Hepatocyte (in vitro differentiated cells): ENCODE data around the gene KMO. TPM values are rescaled to one million over a fixed set of nuclear protein-coding genes. Genes with fewer than 3 reads are reported as not detected.

ENCODE experiments used
- DNase-seq: peaks from one replicate; pipeline ENCODE4 v3.0.0-alpha.2; 2016; ENCODE audit warnings: low spot score
- H2AFZ ChIP-seq: fragments of 200-600 bp; sonication (generic); 2 replicates; pipeline ENCODE4 v1.6.0; 2016; ENCODE audit warnings: antibody characterized with exemption, mild to moderate bottlenecking
- H3K27ac ChIP-seq: fragments of 200-600 bp; sonication (generic); 2 replicates; pipeline ENCODE4 v1.5.1; 2016; ENCODE audit warnings: mild to moderate bottlenecking
- H3K27me3 ChIP-seq: fragments of 200-600 bp; sonication (generic); 2 replicates; pipeline ENCODE4 v1.6.1; 2016
- H3K36me3 ChIP-seq: fragments of 200-600 bp; sonication (generic); replicated peaks from 2 replicates; pipeline ENCODE4 v1.5.1; 2016; ENCODE audit warnings: low read depth; ENCODE audit not compliant: insufficient read depth
- H3K4me1 ChIP-seq: fragments of 200-600 bp; sonication (generic); 2 replicates; pipeline ENCODE4 v1.5.1; 2016; ENCODE audit warnings: mild to moderate bottlenecking, moderate library complexity; ENCODE audit not compliant: insufficient read depth
- H3K4me2 ChIP-seq: fragments of 200-600 bp; sonication (generic); 2 replicates; pipeline ENCODE4 v1.6.0; 2016
- H3K4me3 ChIP-seq: fragments of 200-600 bp; sonication (generic); 2 replicates; pipeline ENCODE4 v1.5.1; 2016; ENCODE audit warnings: mild to moderate bottlenecking
- H3K79me2 ChIP-seq: fragments of 200-600 bp; sonication (generic); 2 replicates; pipeline ENCODE4 v1.6.0; 2017; ENCODE audit warnings: mild to moderate bottlenecking
- H3K9me2 ChIP-seq: fragments of 200-600 bp; sonication (generic); replicated peaks from 2 replicates; pipeline ENCODE4 v1.6.0; 2017; ENCODE audit warnings: mild to moderate bottlenecking; ENCODE audit not compliant: insufficient read depth
- H3K9me3 ChIP-seq: fragments of 200-600 bp; sonication (generic); 2 replicates; pipeline ENCODE4 v1.5.1; 2016; ENCODE audit warnings: low read depth, mild to moderate bottlenecking
- H4K20me1 ChIP-seq: fragments of 200-600 bp; sonication (generic); 2 replicates; pipeline ENCODE4 v1.6.0; 2016; ENCODE audit warnings: mild to moderate bottlenecking; ENCODE audit not compliant: insufficient read depth, poor library complexity, severe bottlenecking
- EZH2 ChIP-seq: fragments of 200-600 bp; sonication (generic); IDR thresholded peaks from 2 replicates; pipeline ENCODE4 v1.6.1; 2016; ENCODE audit warnings: antibody characterized with exemption, mild to moderate bottlenecking, borderline replicate concordance
- EZH2phosphoT487 ChIP-seq: fragments of 200-600 bp; sonication (generic); IDR thresholded peaks from one replicate; pipeline ENCODE4 v1.6.1; 2018; ENCODE audit warnings: antibody characterized with exemption, mild to moderate bottlenecking, low read depth, moderate library complexity; ENCODE audit not compliant: unreplicated experiment, severe bottlenecking
- WGBS: methylation state at CpG from one replicate; pipeline ENCODE4 v1.1.6; 2016; ENCODE audit warnings: low lambda C conversion rate; ENCODE audit errors: missing lambda C conversion rate; 5-methylcytosine and 5-hydroxymethylcytosine counted together
- polyA plus RNA-seq: library from polyadenylated mRNA; unstranded; fragments of >200 nt; fragmentation: Nextera tagmentation; extraction: Ambion mirVana; gene quantifications from 2 replicates; pipeline ENCODE4 v1.2.1, GENCODE V29; 2016
- total RNA-seq: library from RNA; depleted of rRNA; stranded (reverse); fragments of >200 nt; gene quantifications from 2 replicates; pipeline ENCODE4 v1.2.3, GENCODE V29; 2014
- TF ChIP-seq, protein P1 (sequence below): fragments of 200-600 bp; sonication (generic); IDR thresholded peaks from 2 replicates; pipeline ENCODE4 v1.5.1; 2016; ENCODE audit warnings: antibody characterized with exemption, mild to moderate bottlenecking; ENCODE audit not compliant: poor library complexity

Gene KMO
- total and polyA plus RNA-seq, 2 experiments from 2014 or later, result 1.4 to 2.8 TPM

DNA sequence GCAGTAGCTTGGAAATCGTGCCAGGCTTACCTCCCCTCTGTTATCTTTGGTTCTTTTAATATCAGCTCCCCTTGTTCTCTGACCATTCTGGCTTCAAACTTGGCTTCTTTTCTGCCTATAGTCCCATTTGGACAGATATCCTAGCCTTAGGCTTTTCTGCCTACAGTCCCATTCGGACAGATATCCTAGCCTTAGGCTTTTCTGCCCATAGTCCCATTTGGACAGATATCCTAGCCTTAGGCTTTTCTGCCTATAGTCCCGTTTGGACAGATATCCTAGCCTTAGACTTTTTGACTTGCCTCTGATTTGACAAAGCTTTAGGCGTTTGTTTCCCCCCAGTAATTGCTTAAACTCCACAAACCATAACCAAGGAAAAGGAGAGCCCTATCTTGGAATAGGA lies 82.4 kb downstream of the KMO start:
- H3K9me2 ChIP-seq, result no peaks in the 10 kb centered on the region
- H3K4me3 ChIP-seq, result no peak overlapping the region
- no peak for DNase-seq
- H3K4me2 ChIP-seq, result peak overlapping the region; percentile 33
- WGBS, result 87% methylated on average over 4 of the region's 4 CpGs
- H4K20me1 ChIP-seq, result no peaks in the 10 kb centered on the region
- TF ChIP-seq EZH2 (no peak), EZH2phosphoT487 (no peak)
- TF ChIP-seq, protein P1, sequence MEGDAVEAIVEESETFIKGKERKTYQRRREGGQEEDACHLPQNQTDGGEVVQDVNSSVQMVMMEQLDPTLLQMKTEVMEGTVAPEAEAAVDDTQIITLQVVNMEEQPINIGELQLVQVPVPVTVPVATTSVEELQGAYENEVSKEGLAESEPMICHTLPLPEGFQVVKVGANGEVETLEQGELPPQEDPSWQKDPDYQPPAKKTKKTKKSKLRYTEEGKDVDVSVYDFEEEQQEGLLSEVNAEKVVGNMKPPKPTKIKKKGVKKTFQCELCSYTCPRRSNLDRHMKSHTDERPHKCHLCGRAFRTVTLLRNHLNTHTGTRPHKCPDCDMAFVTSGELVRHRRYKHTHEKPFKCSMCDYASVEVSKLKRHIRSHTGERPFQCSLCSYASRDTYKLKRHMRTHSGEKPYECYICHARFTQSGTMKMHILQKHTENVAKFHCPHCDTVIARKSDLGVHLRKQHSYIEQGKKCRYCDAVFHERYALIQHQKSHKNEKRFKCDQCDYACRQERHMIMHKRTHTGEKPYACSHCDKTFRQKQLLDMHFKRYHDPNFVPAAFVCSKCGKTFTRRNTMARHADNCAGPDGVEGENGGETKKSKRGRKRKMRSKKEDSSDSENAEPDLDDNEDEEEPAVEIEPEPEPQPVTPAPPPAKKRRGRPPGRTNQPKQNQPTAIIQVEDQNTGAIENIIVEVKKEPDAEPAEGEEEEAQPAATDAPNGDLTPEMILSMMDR, result no peak
- H3K27me3 ChIP-seq, result no peaks in the 10 kb centered on the region
- H3K27ac ChIP-seq, result no peak overlapping the region
- peaks cover 17% of the 10 kb centered on the region for H3K4me1 ChIP-seq
- H3K9me3 ChIP-seq, result no peaks in the 10 kb centered on the region
- H3K79me2 ChIP-seq, result no peaks in the 10 kb centered on the region
- H2AFZ ChIP-seq, result no peak overlapping the region
- no peaks in the 10 kb centered on the region for H3K36me3 ChIP-seq

DNA sequence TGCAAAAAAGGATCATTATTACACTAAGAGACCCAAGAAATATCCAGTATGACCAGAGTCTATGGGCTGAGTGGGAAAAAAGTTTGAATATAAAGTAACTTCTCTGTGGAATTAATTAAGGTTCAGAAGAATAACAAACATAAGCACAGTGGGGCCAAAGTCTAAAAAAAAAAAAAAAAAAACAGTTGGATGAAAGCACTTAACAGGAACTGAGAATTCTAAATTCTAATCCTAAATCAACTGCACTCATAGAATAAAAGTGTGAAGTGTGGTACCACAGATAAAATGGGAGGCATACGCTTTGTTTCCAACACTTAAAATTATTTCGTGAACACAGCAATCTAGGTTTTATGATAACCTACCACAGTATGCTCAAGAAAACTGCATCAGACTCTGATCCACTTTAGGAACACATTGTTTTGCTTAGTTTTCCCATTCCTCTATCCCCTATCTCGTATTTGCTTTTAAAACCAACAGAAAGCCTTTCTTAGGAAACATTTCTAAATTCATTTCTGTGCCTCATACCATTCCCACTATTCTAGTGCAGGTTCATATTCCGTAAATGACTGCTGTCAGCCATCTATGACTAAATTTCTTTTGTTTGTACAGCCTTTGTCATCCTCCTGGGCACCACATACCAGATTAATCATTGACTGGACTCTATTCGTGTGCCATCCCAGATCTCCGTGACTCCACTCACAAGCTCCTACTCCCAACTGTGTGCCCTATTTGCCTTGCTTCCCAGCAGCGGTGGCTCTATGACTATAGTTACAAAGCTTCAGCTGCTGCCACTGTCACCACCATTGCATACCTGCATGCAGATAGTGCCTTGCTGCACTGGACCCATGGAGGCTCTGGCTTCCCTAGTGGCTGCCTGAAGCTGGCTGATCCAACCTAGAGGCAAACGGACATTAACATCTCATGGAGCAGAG lies 83.1 kb downstream of the KMO start:
- Histone ChIP-seq H2AFZ (no peak overlapping the region), H4K20me1 (no peaks in the 10 kb centered on the region), H3K27ac (peak overlapping the region; percentile 50), H3K4me1 (peaks cover 12% of the 10 kb centered on the region), H3K4me3 (no peak overlapping the region), H3K27me3 (no peaks in the 10 kb centered on the region), H3K36me3 (no peaks in the 10 kb centered on the region), H3K79me2 (no peaks in the 10 kb centered on the region), H3K9me2 (no peaks in the 10 kb centered on the region), H3K9me3 (no peaks in the 10 kb centered on the region), H3K4me2 (peak overlapping the region; percentile 33)
- WGBS, result 68% methylated on average over 8 of the region's 8 CpGs
- TF ChIP-seq EZH2 (no peak), EZH2phosphoT487 (no peak)
- TF ChIP-seq, protein P1, result no peak
- peak; percentile 50 for DNase-seq

DNA sequence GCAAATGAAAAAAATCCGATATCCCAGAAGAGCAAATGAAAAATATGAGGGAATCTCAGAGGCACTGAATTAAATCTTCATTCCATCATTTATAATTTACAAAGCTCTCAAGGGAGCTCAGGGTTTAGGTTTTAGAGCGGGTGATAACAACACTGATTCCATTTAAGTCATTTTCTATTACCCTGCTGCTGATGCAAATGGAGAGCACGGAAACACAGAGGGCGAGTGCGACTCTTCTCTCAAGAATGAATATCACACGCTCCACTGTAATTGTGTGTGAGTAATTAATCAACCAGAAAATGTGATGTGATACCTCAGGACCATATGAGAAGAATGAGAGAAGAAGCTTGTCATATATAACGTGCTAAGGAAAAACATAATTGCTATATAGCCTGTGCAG lies 85.2 kb downstream of the KMO start:
- Histone ChIP-seq H4K20me1 (no peaks in the 10 kb centered on the region), H3K27me3 (no peaks in the 10 kb centered on the region), H2AFZ (no peak overlapping the region), H3K79me2 (no peaks in the 10 kb centered on the region), H3K9me2 (no peaks in the 10 kb centered on the region), H3K4me3 (no peak overlapping the region), H3K36me3 (no peaks in the 10 kb centered on the region), H3K27ac (no peak overlapping the region), H3K9me3 (no peaks in the 10 kb centered on the region), H3K4me1 (no peaks in the 10 kb centered on the region), H3K4me2 (no peak overlapping the region)
- TF ChIP-seq EZH2 (no peak), EZH2phosphoT487 (no peak)
- TF ChIP-seq, protein P1, result no peak
- no peak for DNase-seq
- WGBS, result 97% methylated on average over 7 of the region's 7 CpGs
